Measurements from ENCODE around the gene CHRNB1. TPM values are rescaled to one million over a fixed set of nuclear protein-coding genes. Genes with fewer than 3 reads are reported as not detected.

The CHRNB1 gene
- total RNA-seq, 1 donor from 2014 or later: 7.5 TPM

DNA sequence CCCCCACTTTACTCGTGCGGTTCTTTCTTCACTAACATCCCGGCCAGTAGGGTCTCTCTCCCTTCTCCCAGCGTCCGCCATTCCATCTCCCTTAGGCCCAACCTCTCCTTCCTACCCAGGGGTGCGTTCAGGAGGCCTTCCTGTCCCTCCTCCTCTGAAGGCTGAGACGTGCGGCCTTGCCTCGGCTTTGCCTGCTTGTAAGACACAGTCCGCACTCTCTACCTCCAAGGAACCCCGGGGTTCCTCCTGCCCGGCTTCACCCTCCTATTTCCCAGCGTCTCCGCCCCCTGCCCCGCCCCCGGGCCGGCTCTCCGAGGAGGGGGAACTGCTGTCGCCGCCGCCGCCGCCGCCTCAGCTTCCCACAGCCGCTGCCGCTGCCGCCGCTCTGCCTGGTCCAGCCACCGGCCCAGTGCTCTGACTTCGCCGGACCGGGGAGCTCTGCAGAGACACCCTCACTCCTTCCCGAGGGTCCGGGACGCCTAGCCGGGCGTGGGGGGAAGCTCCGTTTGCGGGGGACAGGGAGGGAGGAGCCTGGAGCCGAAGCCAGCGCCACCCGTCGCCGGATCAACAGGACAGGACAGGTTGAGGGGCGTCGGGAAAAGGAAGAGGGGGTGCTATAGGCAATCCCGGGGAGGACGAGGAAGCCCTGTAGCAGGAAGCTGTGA lies 6.8 kb upstream of the CHRNB1 start:
- DNase-seq (ENCODE audit: low read depth, low spot score): no peak

DNA sequence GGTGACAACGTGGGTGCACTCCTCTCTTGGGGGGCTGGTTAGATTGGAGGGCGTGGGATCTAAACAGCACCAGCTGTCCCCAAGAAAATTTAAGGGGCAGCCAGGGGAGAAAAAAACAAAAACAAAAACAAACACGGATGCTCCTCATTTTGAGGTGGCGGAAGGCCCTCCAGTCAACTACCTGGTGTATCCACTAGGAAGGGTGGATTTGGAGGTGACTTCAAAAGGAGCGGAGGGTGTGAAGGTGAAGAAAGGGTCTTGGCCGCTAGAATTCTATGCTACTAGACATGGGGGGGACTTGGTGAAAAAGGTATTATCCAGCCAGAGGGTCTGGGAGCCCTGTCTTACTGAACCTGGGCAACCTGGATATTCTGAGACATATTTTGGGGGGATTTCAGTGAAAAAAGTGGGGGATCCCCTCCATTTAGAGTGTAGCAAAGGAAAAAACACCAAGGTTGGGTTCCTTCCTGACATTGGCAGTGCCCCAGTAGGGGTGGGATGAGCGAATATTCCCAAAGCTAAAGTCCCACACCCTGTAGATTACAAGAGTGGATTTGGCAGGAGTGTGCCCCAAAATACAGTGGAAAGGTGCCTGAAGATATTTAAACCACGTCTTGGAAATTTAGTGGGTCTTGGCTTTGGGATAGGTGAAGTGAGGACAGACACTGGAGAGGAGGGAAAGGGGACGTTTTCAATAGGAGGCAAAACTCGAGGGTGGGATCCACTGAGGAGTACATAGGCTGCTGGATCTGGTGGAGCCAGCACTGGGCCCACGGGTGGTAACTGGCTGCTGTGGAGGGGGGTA lies 6.0 kb upstream of the CHRNB1 start:
- DNase-seq (ENCODE audit: low read depth, low spot score): no peak

GRCh38 chr17:7439462-7440112 lies 5.3 kb upstream of the CHRNB1 start, which contains the start of gene FGF11:
FGF11 (plus strand) TSS chr17:7439512; CDS start chr17:7439621, 109 bp downstream.
- DNase-seq (ENCODE audit: low read depth, low spot score): no peak

- DNase-seq (ENCODE audit: low read depth, low spot score): no peak
Measured at GRCh38 chr17:7440113-7440833, 4.6 kb upstream of the CHRNB1 start.

DNA sequence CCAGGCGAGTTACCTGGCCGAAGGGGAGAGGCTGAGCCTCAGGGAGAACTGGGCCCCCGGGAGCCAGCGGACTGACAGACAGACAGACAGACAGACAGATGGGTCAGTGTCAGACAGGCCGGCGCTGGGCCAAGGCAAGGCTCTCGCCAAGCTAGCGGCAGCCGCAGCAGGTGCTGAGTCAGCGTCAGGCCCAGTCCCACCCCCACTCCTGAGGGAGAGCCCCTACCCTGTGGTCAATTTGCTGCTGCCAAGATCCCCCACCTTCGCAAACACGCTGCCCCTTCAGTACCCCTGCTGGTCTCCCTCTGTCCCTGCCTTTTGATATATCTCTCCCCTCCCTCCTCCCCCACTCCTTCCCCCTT lies 4.0 kb upstream of the CHRNB1 start:
- DNase-seq (ENCODE audit: low read depth, low spot score): no peak

DNA sequence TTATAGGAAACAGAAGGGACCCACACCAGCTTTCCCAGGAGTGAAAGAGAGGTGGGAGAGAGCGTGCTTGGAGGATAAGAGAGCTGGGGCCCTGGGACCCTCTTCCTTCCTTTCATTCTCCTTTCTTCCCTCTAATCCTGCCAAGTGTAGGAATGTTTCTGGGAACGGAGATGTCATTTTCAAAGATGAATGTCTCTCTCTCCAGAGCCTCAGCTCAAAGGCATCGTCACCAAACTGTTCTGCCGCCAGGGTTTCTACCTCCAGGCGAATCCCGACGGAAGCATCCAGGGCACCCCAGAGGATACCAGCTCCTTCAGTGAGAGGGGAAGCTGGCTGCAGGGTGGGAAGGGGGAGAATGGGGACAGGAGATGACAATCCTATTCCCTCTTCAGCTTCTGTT lies 3.6 kb upstream of the CHRNB1 start:
- no peak for DNase-seq (ENCODE audit: low read depth, low spot score)

GRCh38 chr17:7442142-7442541 lies 2.7 kb upstream of the CHRNB1 start:
- DNase-seq (ENCODE audit: low read depth, low spot score): no peak

- no peak for DNase-seq (ENCODE audit: low read depth, low spot score)
Measured at GRCh38 chr17:7443499-7444485, 1.1 kb upstream of the CHRNB1 start.

DNA sequence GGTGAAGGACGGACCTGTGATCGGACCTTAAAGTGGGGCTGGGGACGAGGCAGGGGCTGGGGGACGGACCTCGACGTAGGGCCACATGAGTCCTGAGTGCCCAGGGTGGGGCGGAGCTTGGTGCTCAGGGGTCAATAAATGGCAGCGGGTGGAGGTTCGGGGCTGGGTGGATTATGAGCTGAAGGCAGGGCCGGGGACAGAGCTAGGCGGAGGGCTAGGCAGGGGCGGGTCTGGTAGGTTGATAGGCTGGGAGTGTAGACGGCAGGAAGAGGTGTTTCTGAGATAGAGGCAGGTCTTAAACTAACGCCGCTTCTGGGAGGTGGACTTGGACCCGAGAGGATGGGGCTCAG lies 733 bp downstream of the CHRNB1 start:
- no peak for DNase-seq (ENCODE audit: low read depth, low spot score)

- no peak for DNase-seq (ENCODE audit: low read depth, low spot score)
Measured at GRCh38 chr17:7448461-7448860, 3.6 kb downstream of the CHRNB1 start.

- no peak for DNase-seq (ENCODE audit: low read depth, low spot score)
Measured at GRCh38 chr17:7459961-7460545, 15.2 kb downstream of the CHRNB1 start.

DNA sequence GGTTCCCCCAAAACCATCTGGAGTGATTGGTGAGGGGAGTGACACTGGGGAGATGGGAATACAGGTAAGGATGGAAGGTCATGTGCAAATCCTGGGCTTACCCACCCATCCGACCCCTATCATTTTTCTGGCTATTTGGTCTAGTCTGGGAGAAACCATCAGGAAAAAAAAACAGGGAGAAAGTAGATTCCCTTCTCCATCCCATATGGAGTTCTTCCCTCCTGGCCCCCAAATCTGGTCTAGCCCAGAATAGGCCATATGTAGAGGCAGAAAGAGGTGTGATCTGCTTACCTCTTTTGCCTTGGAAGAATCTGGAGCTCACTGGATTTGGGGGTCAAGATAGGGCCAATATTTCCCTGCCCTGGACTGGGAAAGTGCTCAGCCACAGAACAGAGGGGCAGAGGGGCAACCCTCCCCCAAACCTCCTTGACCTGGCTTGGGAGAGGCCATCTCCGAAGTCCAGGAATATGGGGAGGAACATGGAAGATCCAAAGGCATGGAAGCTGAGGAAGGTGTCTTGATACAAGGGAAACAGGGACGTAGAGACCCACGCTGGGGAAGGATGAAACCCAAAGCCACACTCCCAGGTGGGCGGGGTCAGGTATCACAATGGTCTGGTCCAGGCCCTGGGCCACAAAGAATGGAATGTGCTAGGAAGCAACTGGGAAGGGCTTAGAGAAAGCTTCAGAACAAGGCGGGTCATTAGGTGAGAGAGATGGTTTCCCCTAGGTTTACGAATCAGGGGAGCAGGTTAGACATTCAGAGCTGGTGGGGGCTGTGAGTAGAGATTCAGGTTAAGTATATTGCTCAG lies 16.2 kb downstream of the CHRNB1 start:
- no peak for DNase-seq (ENCODE audit: low read depth, low spot score)

GRCh38 chr17:7462474-7463371 lies 17.9 kb downstream of the CHRNB1 start:
- no peak for DNase-seq (ENCODE audit: low read depth, low spot score)

DNA sequence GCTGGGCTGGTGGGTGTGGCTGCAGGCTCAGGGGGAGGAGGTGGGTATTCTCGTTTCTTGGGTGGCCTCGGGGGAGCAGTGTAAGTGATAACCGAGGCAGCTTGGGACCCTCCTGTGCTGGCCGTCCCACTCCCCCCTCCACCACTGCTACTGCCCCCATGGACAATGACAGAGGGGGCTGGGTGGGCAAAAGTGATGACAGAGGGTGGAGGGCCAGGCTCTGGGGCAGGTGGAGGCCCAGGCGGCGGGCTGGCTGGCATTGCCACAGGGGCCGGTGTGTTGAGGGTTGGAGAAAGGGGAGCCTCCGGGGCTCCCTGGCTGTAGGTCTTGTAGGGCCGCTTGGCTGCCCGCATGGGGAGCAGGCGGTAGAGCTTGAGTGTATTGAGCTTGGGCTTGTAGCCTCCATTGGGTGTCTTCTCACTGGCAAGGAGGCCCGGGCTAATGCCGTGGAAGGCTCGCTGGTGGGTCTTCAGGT lies 18.5 kb downstream of the CHRNB1 start:
- no peak for DNase-seq (ENCODE audit: low read depth, low spot score)

DNA sequence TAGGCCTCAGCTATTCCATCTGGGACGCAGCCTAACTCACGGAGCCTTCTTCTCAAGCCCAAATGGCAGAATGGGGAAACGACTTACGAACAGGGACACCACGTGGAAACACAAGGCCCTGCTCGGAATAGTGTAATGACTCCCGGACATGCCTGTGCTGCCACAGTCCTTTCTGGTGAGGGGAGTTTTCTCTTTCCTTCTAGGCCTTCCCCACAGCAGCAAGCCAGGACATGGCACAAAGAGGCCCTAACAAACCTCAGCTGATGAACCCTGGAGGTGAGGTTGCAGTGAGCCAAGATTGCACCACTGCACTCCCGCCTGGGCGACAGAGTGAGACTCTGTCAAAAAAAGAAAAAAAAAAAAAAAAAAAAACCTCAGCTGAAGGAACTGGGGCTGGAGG lies 19.2 kb downstream of the CHRNB1 start:
- DNase-seq (ENCODE audit: low read depth, low spot score): no peak

DNA sequence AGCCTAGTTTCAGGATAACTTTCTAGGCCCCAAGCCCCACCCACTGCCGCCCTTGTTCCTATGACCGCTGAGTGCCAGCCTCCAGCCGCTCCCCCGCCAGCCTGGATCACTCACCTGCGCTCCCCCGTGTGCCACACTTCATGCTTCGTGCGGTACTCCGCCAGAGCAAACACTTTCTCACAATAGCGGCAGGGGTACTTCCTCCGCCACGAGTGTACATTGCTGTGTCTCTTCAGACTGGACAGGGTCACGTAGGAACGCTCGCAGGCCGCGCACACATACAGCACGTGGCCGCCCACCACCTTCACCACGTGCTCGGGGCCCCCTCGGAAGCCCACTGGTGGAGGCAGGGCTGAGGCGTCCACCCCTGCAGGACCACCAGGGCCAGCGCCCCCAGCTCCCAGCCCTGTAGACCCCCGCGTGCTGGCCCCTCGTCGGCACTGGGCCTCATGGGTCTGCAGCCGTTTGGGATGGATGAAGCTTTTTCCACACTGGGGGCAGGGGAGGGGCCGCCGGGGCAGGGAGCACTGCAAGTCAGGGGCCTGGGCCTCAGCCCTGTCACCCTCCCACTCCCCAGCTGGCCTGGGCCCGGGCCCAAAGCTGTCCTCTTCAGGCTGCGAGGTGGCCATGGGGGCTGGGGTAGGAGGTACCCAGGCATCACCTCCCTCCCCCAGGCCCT lies 20.9 kb downstream of the CHRNB1 start:
- no peak for DNase-seq (ENCODE audit: low read depth, low spot score)

DNA sequence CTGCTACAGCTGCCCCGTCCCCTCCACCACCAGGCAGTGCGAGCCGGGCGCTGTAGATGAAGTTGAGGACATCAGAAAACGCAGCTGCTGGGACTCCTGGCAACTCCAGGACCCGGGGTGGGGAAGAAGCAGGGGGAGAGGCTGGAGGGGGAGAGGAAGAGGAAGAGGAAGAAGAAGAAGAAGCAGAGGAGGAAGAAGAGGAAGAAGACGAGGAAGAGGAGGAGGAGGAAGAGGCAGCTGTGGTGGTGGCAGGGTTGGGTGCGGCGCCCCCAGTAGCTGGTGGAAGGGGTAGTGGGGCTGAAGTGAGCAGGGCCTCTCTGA lies 21.4 kb downstream of the CHRNB1 start:
- no peak for DNase-seq (ENCODE audit: low read depth, low spot score)
